DMS53 (cell line): ENCODE measurements around the gene TMEM252.

Source experiments
- DNase-seq: peaks from one replicate; lab custom pipeline; 2025; lab: John Stamatoyannopoulos, UW

The TMEM252 gene

DNA sequence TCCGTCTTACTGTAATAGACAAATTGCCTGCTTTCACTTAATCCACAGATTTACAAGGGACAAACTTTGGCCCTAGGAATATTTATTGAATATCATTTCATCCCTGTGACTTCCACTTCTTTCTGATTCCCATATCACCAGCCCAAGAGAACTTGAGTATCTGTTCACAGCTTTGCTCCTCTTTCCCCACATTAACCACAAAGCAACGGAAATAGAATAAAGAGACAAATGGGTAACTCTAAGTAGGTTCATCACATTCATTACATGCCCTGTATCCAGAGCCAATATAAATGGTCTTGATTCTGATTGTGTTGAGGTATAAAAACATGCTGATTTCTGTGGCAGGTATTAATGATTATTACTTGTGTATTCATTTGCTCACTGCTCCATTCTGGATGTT lies 41.9 kb downstream of the TMEM252 start:
- DNase-seq = no peak

DNA sequence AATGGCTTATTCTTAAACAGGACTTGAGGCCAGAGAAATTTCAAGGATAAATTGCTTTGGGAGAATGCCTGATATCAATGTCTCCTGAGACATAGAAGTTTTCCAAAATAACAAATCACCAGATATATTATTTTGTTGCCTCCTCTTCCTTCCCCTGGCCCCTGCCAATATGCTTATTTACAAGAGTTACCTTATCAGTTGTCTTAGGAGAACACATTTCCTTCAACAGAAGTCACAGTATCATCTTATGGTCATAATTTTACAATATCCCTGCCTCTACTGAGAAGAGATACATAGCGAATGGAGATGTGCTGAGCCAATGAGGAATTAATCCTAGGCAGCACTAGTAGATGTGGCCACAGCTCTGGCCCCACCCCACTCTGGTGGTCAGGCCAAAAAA lies 43.1 kb downstream of the TMEM252 start:
- no peak for DNase-seq

DNA sequence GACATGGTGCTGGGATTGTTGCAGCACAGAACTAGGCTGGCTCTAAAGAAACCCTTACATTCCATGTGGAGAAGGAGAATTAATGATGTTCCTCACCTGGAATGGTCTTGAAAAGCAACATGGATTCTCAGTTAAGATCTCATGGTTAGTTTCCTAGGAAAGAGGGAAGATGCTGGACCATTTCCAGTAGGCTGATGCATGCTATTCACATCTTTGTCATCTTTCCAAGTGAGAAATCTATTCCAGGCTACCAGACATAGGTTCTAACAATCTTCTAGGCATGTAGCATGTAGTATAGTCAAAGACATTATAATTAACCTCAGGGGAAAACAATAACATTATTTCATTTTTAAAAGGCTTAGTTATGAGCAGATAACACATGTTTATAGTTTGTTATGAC lies 44.3 kb downstream of the TMEM252 start:
- no peak for DNase-seq

DNA sequence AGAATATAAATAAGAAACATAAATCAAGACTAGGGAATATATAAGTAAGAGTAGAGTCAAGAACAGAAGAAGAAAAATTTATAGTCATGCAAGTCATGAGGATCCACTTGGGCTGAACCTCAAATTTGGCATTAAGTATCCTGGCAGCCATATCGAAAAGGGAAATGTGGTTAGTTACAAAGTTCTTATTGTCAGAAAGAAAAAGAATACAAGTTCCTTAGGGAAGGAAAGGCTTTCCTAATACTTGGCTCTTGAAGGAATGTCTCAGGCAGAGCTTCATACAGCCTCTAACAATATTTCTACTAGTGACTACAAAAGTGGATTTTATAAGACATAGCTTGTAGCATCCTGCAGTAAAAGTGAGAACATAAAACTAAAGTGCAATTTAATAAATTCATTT lies 45.4 kb downstream of the TMEM252 start:
- DNase-seq = no peak

DNA sequence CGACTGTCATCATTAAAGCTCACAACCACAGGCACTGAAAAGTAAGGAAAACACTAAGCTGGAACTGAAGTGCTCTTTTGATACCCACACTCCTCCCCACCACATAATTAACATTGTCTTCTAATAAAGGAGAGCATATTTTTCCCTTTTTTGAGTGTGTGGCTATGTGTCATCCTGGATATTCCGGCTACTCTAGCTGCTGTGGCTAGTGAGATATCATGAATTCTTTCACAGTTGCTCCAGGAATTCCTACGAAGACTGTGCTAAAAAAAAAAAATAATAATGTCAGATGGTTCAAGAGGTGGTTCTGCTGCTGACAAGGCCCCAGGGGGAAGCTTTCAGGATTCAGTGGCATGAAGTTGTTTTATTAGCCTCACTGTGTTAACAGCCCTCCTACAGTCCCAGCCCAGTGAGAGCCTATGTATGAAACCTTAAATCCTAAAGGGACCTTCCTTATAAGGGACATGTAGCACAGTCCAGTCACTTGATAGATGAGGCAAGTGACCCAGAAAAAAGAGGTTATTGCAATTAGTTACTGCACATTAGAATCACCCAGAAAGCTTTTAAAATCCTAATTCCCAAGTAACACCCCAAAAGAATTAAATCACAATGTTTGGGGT lies 46.6 kb downstream of the TMEM252 start:
- no peak for DNase-seq

DNA sequence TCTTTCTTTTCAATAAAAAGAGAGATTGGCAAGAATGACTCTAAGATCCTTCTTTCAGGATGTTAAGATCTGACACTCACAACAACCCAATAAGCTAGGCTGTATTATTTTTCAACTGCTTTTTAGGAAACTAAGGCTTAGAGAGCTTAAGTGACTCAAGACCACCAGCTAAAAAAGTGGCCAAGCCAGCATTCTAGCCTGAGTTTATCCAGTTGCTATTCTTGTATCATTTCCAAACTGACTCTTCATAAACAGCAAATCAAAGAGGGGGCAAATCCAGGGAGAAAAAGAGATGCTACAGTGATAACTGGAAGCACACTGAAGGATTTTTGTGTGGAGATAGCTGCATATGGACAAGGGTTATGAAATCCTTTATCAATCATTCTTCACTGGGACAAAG lies 47.1 kb downstream of the TMEM252 start:
- no peak for DNase-seq

DNA sequence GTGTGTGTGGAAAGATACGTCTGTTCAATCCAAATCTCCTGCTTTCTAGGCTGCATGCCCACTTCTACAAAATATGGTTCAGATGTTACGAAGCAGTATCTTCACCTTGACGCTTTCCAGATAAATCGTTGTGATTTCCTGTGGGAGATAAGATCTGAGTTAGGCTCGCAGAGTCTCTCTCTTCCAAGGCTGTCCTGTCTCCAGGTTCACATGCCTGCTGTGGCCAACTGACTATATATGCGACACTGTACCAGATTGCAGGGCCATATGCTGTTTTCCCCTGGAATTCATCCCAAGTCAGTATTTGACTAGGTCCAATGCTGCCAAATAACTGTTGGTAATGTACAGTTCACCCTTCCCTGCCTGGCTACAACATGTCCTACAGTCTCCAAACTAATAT lies 47.9 kb downstream of the TMEM252 start:
- no peak for DNase-seq

DNA sequence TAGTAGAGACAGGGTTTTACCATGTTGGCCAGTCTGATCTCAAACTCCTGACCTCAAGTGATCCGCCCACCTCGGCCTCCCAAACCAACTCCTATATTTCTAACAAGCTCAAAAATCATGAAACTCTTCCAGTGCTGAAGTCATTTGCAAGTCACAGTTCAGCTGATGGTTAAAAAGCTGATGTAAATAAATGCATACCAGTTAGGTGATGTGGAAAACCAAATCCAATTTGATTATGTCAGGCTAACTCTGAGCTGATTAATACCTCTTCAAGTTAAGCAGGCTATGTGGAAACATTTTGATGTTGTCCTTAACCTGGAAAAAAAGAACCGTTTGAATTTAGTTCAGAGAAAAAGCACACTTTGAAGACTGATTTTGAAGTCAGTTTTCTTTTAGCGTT lies 51.0 kb downstream of the TMEM252 start:
- DNase-seq = no peak

DNA sequence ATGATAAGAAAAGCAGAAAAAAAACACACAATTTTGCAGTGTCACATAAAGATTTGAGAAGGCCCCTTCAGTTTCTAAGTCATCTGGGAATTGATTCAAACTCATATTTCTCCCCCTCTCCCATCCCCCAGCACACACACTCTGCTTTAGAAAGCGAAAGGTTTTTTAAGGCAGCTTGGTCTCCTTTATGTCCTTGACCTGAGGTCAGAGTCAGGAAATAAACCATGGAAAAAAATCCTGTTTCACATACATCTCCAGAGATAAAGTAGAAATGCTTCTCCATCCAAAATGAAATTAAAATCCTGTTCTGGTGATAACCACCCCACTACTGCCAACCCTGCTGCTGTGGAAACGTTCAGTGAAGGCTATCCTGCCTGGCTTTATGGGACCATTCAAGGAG lies 52.6 kb downstream of the TMEM252 start:
- DNase-seq = no peak
